HG02678 (cell line): ENCODE measurements around the gene RAP1GDS1.
A peak's percentile ranks its signal among the peaks of the same experiment; 100 is the strongest.

Source experiments
- ATAC-seq: cut with Tn5 transposase; IDR thresholded peaks from one replicate; pipeline ENCODE4 v1.9.1; 2021; ENCODE audit warnings: mild to moderate bottlenecking, moderate library complexity; ENCODE audit not compliant: unreplicated experiment

RAP1GDS1 gene

GRCh38 chr4:98260579-98261404 is at the start of gene RAP1GDS1:
TSS of gene RAP1GDS1 (plus strand) at chr4:98261384. CDS start at chr4:98261566, 182 bp downstream.
- peak; percentile 84 for ATAC-seq

GRCh38 chr4:98222306-98222705 is 38.9 kb upstream of the RAP1GDS1 start:
- ATAC-seq: no peak

- no peak for ATAC-seq
Observed at GRCh38 chr4:98226396-98226795, 34.8 kb upstream of the RAP1GDS1 start.

- no peak for ATAC-seq
Observed at GRCh38 chr4:98230961-98231360, 30.2 kb upstream of the RAP1GDS1 start.

- ATAC-seq: no peak
Observed at GRCh38 chr4:98232202-98232601, 29.0 kb upstream of the RAP1GDS1 start.

- ATAC-seq: no peak
Observed at GRCh38 chr4:98237204-98237603, 24.0 kb upstream of the RAP1GDS1 start.

GRCh38 chr4:98242063-98242462 is 19.1 kb upstream of the RAP1GDS1 start:
- ATAC-seq: no peak

- ATAC-seq: no peak
Observed at GRCh38 chr4:98242538-98242937, 18.6 kb upstream of the RAP1GDS1 start.

GRCh38 chr4:98245226-98245625 is 16.0 kb upstream of the RAP1GDS1 start:
- ATAC-seq: no peak

GRCh38 chr4:98248934-98249333 is 12.2 kb upstream of the RAP1GDS1 start:
- no peak for ATAC-seq

- no peak for ATAC-seq
Observed at GRCh38 chr4:98249831-98250230, 11.4 kb upstream of the RAP1GDS1 start.

GRCh38 chr4:98253499-98253898 is 7.7 kb upstream of the RAP1GDS1 start:
- no peak for ATAC-seq

GRCh38 chr4:98260047-98260578 is 1.1 kb upstream of the RAP1GDS1 start:
- ATAC-seq: peak; percentile 17

- peak; percentile 17 for ATAC-seq
Observed at GRCh38 chr4:98261405-98262291, 464 bp downstream of the RAP1GDS1 start.

GRCh38 chr4:98262431-98262830 is 1.2 kb downstream of the RAP1GDS1 start:
- ATAC-seq: no peak

GRCh38 chr4:98267498-98267897 is 6.3 kb downstream of the RAP1GDS1 start:
- no peak for ATAC-seq

- no peak for ATAC-seq
Observed at GRCh38 chr4:98275145-98275544, 14.0 kb downstream of the RAP1GDS1 start.

GRCh38 chr4:98283219-98284189 is 22.3 kb downstream of the RAP1GDS1 start:
- no peak for ATAC-seq

- no peak for ATAC-seq
Observed at GRCh38 chr4:98284640-98285046, 23.5 kb downstream of the RAP1GDS1 start.

- ATAC-seq: no peak
Observed at GRCh38 chr4:98285676-98286075, 24.5 kb downstream of the RAP1GDS1 start.
